ENCODE measurements around the gene CACNA2D3.

The CACNA2D3 gene

DNA sequence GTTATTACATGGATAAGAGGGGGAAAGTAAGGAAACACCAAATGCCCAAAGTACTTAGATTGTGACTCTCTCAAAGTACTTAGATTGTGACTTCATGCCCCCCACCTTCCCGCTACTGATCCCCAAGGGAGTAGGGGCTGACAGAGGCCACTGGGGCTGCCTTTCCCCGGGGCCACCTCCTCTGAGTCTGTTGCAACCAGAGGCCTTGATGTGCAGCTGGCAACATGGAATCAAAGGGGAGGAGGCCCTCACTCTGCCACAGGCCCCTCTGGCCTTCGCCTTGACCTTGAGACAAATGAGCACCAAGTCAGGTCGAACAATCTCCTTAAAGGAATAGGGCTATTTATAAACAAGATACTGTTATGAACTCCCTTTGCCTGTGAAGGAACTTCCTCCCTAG, 743.0 kb downstream of the CACNA2D3 start:
- no peak for DNase-seq

GRCh38 chr3:54866251-54866650, 743.9 kb downstream of the CACNA2D3 start:
- no peak for DNase-seq

GRCh38 chr3:54870423-54870822, 748.1 kb downstream of the CACNA2D3 start:
- no peak for DNase-seq

- no peak for DNase-seq
Observed at GRCh38 chr3:54871867-54872266, 749.5 kb downstream of the CACNA2D3 start.

GRCh38 chr3:54873059-54874010, 751.0 kb downstream of the CACNA2D3 start:
- no peak for DNase-seq

DNA sequence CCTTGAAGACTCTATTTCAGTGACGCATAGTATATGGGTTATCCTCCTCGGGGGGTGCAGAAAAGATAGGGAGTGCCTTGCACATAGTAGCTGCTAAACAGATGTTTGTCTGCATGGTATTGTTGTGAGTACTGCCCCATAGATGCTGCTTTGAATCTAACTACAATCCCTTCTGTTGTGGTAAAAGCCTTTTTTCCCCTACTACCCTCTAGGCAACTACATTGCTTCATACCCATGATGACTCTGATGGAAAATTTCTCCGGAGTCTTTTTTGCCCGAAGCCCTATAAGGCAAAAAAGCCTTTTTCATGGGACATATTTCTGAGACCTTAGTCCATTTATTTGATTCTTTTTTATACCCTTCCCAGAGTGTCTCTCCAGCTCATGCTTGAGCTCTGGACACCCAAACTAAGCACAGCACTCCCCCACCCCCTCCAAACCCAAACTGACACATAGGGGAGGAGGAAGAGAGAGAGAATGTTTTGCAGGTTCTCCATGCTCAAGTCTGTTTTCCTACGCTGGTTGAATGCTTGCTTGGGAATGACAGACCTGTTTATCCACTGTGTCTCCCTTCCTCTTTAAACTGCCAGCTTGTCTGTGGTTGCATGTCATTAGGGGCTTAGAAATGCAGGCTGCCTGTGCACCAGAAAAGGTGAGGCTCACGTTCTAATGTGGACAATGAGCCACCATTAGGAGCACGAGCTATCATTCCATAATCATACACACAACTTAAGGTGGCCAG, 752.6 kb downstream of the CACNA2D3 start:
- no peak for DNase-seq

GRCh38 chr3:54875596-54876268, 753.4 kb downstream of the CACNA2D3 start:
- no peak for DNase-seq

DNA sequence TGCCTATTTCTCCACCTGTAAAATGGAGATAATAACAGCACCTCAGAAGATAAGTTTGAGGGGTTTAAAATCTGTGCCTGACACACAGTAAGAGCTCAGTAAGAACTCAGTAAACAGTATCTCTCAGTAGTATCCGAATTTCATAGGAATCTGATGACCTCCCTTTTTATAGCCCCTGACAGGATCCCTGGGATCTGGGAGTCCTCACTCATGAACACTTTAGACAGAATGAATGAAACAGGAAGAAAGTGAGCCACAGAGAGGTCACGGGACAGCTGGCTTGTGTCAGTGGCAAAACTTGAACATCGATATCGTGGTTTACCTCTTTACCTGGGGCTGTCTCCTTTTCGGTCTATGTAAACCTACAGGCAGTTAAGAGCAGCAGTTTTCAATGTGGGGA, 754.3 kb downstream of the CACNA2D3 start:
- no peak for DNase-seq

DNA sequence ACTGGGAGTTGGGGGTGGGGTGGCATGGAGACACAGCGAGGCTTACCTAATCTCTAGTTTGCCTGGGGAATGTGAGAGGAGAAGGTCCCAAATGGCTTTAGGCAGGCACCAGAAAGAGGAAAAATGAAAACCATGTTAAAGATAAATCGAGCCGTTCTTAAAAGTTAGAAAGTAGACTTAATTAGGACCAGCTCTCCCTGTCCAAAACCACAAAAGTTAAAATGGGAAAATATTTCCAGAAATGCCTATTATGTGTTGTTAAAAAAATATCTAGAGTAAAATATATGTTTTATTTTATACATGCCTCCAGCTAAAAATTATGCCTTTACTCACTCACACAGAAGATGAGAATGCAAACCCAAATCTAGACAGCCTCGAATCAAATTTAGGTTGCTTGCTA, 755.4 kb downstream of the CACNA2D3 start:
- DNase-seq, result no peak

DNA sequence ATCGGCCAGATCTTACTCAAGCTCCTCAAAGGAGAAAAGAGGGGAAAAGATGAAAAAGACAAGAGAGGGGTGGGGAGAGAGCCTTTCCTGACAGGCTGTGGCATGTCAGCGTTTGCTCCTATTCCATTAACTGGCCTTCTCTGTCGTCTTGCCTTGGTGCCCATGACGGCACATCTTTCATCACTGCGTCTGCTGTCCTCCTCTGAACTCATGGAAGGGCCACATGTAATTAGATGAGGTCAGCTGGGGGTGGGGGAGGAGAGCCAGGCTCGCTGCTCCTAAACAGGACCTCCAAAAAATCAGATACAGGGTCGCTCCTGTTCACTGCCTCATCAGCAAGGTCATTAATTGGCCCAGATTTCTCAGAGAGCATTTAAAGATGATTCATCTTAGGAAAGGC, 755.8 kb downstream of the CACNA2D3 start:
- no peak for DNase-seq

GRCh38 chr3:54882129-54882833, 759.9 kb downstream of the CACNA2D3 start:
- no peak for DNase-seq

- DNase-seq, result no peak
Observed at GRCh38 chr3:54888162-54888561, 765.8 kb downstream of the CACNA2D3 start.

- no peak for DNase-seq
Observed at GRCh38 chr3:54888873-54889272, 766.5 kb downstream of the CACNA2D3 start.

DNA sequence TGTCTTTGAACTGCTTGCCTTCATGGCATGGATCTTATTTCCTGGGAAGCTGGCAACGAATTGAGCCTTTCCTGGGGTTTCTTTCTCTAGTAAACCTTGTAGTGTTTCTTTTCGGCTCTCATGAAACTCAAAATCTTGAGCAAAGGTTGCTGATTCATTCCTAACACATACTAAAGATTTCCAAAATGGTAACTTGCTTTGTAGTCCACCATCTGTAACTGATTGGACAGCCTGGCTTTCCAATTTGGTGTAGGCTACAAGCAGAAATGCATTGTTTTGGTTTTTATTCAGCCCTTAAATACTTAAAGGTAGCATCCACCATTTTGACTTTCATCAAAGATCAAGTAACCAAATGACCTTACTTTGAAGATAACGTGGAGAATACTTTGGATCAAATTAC, 767.4 kb downstream of the CACNA2D3 start:
- DNase-seq, result no peak

DNA sequence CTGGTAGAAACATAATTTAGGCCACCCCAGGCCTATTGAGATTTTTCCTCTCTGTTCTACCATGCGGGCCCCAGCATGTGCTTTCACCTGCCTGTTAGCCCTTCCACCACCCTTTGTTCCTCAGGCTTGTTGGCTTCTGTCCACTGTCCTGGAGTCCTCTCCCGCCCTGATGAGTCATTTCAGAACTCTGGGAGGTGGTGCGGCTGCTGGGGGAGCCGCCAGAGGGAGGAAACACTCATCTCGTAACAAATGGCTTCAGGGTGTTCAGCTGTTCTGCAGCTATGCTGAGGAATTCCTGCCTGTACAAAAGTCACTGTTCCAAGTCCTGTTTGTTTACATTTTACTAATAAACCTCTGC, 769.2 kb downstream of the CACNA2D3 start:
- DNase-seq, result no peak

- DNase-seq, result no peak
Observed at GRCh38 chr3:54892168-54892567, 769.8 kb downstream of the CACNA2D3 start.

DNA sequence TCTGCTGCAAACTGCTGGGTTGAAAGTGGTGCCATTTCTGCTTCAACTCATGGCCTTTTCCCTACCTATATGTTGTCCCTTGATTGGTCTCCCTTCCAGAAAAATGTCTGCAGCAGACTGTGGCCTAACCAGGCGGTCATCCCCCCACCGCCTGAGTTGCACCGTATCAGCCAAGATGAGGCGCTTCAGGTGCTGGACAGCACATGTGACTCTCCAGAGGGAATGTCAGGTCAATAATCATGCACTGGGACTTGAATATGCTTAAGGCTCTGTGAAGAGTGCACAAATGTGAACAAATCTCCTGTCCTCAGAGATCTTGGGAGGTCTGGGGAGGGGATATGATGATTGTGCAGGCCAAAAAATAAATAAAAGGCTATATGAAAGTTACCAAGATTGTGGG, 773.3 kb downstream of the CACNA2D3 start:
- no peak for DNase-seq

DNA sequence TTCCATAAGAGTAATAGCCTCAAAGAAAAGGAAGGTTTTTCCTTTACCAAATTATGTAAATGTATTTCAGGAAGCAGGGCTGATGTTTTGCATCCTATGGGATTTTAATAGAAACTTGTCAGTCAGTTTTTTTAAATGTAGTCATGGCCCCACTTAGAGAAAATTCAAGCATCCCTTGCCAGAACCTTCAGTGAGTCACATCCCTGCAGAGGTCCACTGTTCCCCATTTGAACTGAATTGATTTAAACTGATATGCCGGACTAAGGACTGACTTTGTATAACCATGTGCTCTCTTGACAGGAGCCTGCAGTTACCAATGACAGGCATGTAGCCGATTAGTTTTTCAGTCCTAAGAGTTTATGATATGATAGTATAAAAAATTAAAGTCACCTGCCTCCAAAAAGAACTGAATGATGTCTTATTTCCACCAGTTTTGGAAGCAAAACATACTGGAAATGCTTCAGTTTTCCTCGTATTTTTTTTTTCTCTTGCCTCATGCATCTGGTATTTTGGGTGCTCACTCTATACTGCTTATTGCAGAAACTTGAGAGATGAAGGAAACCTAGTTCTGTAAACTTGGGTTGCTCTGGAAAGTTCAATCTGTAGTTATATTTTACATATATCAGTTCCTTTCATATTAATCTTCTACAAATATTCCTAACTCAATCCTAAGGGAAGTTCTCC, 774.8 kb downstream of the CACNA2D3 start:
- DNase-seq, result no peak

DNA sequence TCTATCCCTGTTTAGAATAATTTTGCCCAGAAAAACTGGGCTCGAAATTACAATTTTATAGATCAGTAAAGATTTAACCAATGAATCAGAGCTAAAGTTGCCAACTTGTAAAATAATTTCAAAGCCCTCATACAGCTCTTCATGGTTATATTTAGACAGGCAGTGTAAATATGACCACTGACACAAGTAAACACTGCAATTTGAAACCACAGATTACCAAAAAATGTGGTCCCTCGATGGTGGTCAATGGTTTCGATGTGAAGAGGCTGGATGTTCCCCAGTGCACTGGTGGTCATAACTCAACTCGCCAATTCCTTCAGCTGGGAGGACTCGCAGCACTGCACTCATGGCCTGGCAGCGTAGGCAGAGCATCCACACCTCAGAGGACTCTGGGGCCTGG, 776.9 kb downstream of the CACNA2D3 start:
- DNase-seq, result no peak

GRCh38 chr3:54900838-54901591, 778.7 kb downstream of the CACNA2D3 start:
- no peak for DNase-seq

- DNase-seq, result no peak
Observed at GRCh38 chr3:54901906-54902685, 779.7 kb downstream of the CACNA2D3 start.
